ENCODE measurements around the gene RAB30.

Gene RAB30

GRCh38 chr11:83033371-83033770 lies 38.3 kb downstream of the RAB30 start:
- Histone ChIP-seq H3K36me3 (no peaks in the 10 kb centered on the region), H3K4me1 (peaks cover 21% of the 10 kb centered on the region), H3K4me3 (ENCODE audit: low read depth, low read length) (peak overlapping the region; percentile 14; the same call in 1 of the 2 replicates), H3K27me3 (no peaks in the 10 kb centered on the region), H3K9me3 (no peaks in the 10 kb centered on the region)
- DNase-seq, result no peak
- no peak for TF ChIP-seq CTCF (IDR thresholded peaks at IDR 0.05; ENCODE audit: low read depth, low read length)

- no peak for DNase-seq
- H3K27me3 ChIP-seq, result no peaks in the 10 kb centered on the region
- TF ChIP-seq CTCF (IDR thresholded peaks at IDR 0.05; ENCODE audit: low read depth, low read length), result no peak
Observed at GRCh38 chr11:83031127-83031526, 40.6 kb downstream of the RAB30 start.

GRCh38 chr11:83027794-83028193 lies 43.9 kb downstream of the RAB30 start:
- H3K4me3 ChIP-seq (ENCODE audit: low read depth, low read length), result no peak overlapping the region
- H3K27me3 ChIP-seq, result no peaks in the 10 kb centered on the region
- H3K36me3 ChIP-seq, result no peaks in the 10 kb centered on the region
- H3K4me1 ChIP-seq, result no peaks in the 10 kb centered on the region; the same call in 1 of the 2 replicates
- no peak for TF ChIP-seq CTCF (IDR thresholded peaks at IDR 0.05; ENCODE audit: low read depth, low read length)
- no peaks in the 10 kb centered on the region for H3K9me3 ChIP-seq
- DNase-seq, result no peak

More at GRCh38 chr11:83031127-83031526, 40.6 kb downstream of the RAB30 start:
- Histone ChIP-seq H3K9me3 (no peaks in the 10 kb centered on the region), H3K36me3 (no peaks in the 10 kb centered on the region), H3K4me3 (ENCODE audit: low read depth, low read length) (no peak overlapping the region), H3K4me1 (peaks cover 21% of the 10 kb centered on the region)

GRCh38 chr11:83027289-83027688 lies 44.4 kb downstream of the RAB30 start:
- TF ChIP-seq CTCF (IDR thresholded peaks at IDR 0.05; ENCODE audit: low read depth, low read length), result no peak
- no peaks in the 10 kb centered on the region for H3K9me3 ChIP-seq
- no peaks in the 10 kb centered on the region; the same call in 1 of the 2 replicates for H3K4me1 ChIP-seq
- H3K27me3 ChIP-seq, result no peaks in the 10 kb centered on the region
- H3K4me3 ChIP-seq (ENCODE audit: low read depth, low read length), result no peak overlapping the region
- no peak for DNase-seq
- H3K36me3 ChIP-seq, result no peaks in the 10 kb centered on the region

- Histone ChIP-seq H3K27me3 (no peaks in the 10 kb centered on the region), H3K4me1 (no peaks in the 10 kb centered on the region; the same call in 1 of the 2 replicates), H3K9me3 (no peaks in the 10 kb centered on the region), H3K4me3 (ENCODE audit: low read depth, low read length) (no peak overlapping the region), H3K36me3 (no peaks in the 10 kb centered on the region)
- no peak for DNase-seq
- no peak for TF ChIP-seq CTCF (IDR thresholded peaks at IDR 0.05; ENCODE audit: low read depth, low read length)
Observed at GRCh38 chr11:83026229-83026628, 45.5 kb downstream of the RAB30 start.

GRCh38 chr11:83025267-83025704 lies 46.4 kb downstream of the RAB30 start:
- H3K27me3 ChIP-seq, result no peaks in the 10 kb centered on the region
- no peaks in the 10 kb centered on the region; the same call in 1 of the 2 replicates for H3K4me1 ChIP-seq
- H3K36me3 ChIP-seq, result no peaks in the 10 kb centered on the region
- no peaks in the 10 kb centered on the region for H3K9me3 ChIP-seq
- TF ChIP-seq CTCF (IDR thresholded peaks at IDR 0.05; ENCODE audit: low read depth, low read length), result no peak
- no peak overlapping the region for H3K4me3 ChIP-seq (ENCODE audit: low read depth, low read length)
- DNase-seq, result no peak
